HUES64 (cell line): ENCODE data around the gene COL23A1.

Experiments used
- H3K27ac ChIP-seq: 2 replicates; pipeline ENCODE4 v1.7.0; 2013; ENCODE audit warnings: low read depth, low read length, inconsistent platforms
- H3K27me3 ChIP-seq: 2 replicates; pipeline ENCODE4 v1.6.1; 2013; ENCODE audit warnings: mild to moderate bottlenecking, low read length; ENCODE audit not compliant: insufficient read depth
- H3K36me3 ChIP-seq: 2 replicates; pipeline ENCODE4 v1.6.1; 2013; ENCODE audit warnings: mild to moderate bottlenecking, low read length; ENCODE audit not compliant: insufficient read depth
- H3K4me1 ChIP-seq: 2 replicates; pipeline ENCODE4 v1.6.1; 2013; ENCODE audit warnings: mild to moderate bottlenecking, low read length, moderate library complexity; ENCODE audit not compliant: insufficient read depth
- H3K4me3 ChIP-seq: 2 replicates; pipeline ENCODE4 v1.5.1; 2013; ENCODE audit warnings: mild to moderate bottlenecking, low read length, moderate library complexity
- H3K9ac ChIP-seq: 2 replicates; pipeline ENCODE4 v1.6.1; 2013; ENCODE audit warnings: mild to moderate bottlenecking, low read depth, low read length
- H3K9me3 ChIP-seq: 2 replicates; pipeline ENCODE4 v1.6.1; 2013; ENCODE audit warnings: low read depth, low read length; ENCODE audit not compliant: insufficient read depth
- WGBS: fragments of 150-250, 120-280 bp; methylation state at CpG from one replicate; pipeline ENCODE4 v1.1.7; 2013; ENCODE audit warnings: missing lambda C conversion rate; 5-methylcytosine and 5-hydroxymethylcytosine counted together

COL23A1 gene

DNA sequence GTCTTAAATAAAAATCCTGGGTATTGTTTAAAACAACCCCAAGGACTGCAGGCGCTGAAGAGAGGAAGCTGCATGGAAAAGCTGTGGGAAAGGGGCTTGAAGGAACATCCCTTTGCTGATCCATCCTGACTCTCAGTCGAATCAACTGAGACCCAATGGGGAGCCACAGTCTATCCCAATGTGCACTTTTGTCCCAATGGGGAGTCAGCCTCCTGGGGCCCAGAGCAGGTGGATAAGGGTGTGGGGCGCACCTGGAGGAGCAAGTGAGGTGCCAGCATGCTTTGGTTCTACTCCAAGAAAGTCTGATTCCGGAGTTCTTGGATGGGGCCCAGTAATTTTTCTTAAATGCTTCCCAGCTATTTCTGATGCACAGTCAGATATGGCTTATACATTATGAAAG is 118.1 kb downstream of the COL23A1 start:
- H3K4me3 ChIP-seq, result no peak overlapping the region
- H3K36me3 ChIP-seq, result no peaks in the 10 kb centered on the region
- H3K9ac ChIP-seq, result no peak overlapping the region
- no peaks in the 10 kb centered on the region for H3K27me3 ChIP-seq
- WGBS, result 96% methylated on average over 4 of the region's 4 CpGs
- peaks cover 9% of the 10 kb centered on the region; the same call in 1 of the 2 replicates for H3K4me1 ChIP-seq
- H3K27ac ChIP-seq, result no peak overlapping the region
- H3K9me3 ChIP-seq, result no peaks in the 10 kb centered on the region

GRCh38 chr5:178471711-178472110 is 118.5 kb downstream of the COL23A1 start:
- H3K9ac ChIP-seq, result no peak overlapping the region
- no peak overlapping the region for H3K4me3 ChIP-seq
- H3K27ac ChIP-seq, result no peak overlapping the region
- H3K9me3 ChIP-seq, result no peaks in the 10 kb centered on the region
- peaks cover 9% of the 10 kb centered on the region; the same call in 1 of the 2 replicates for H3K4me1 ChIP-seq
- no peaks in the 10 kb centered on the region for H3K36me3 ChIP-seq
- H3K27me3 ChIP-seq, result no peaks in the 10 kb centered on the region
- 81% methylated on average over 8 of the region's 8 CpGs for WGBS

- Histone ChIP-seq H3K27ac (no peak overlapping the region), H3K4me1 (peaks cover 9% of the 10 kb centered on the region; the same call in 1 of the 2 replicates), H3K4me3 (no peak overlapping the region), H3K36me3 (no peaks in the 10 kb centered on the region), H3K9me3 (no peaks in the 10 kb centered on the region), H3K9ac (no peak overlapping the region), H3K27me3 (no peaks in the 10 kb centered on the region)
- WGBS, result 88% methylated on average over 6 of the region's 6 CpGs
Observed at GRCh38 chr5:178470760-178471025, 119.5 kb downstream of the COL23A1 start.

GRCh38 chr5:178469975-178470759 is 120.0 kb downstream of the COL23A1 start:
- H3K4me3 ChIP-seq, result no peak overlapping the region
- H3K27me3 ChIP-seq, result no peaks in the 10 kb centered on the region
- H3K9ac ChIP-seq, result no peak overlapping the region
- H3K36me3 ChIP-seq, result no peaks in the 10 kb centered on the region
- WGBS, result 87% methylated on average over 18 of the region's 18 CpGs
- H3K27ac ChIP-seq, result no peak overlapping the region
- H3K4me1 ChIP-seq, result peaks cover 9% of the 10 kb centered on the region; the same call in 1 of the 2 replicates
- no peaks in the 10 kb centered on the region for H3K9me3 ChIP-seq

DNA sequence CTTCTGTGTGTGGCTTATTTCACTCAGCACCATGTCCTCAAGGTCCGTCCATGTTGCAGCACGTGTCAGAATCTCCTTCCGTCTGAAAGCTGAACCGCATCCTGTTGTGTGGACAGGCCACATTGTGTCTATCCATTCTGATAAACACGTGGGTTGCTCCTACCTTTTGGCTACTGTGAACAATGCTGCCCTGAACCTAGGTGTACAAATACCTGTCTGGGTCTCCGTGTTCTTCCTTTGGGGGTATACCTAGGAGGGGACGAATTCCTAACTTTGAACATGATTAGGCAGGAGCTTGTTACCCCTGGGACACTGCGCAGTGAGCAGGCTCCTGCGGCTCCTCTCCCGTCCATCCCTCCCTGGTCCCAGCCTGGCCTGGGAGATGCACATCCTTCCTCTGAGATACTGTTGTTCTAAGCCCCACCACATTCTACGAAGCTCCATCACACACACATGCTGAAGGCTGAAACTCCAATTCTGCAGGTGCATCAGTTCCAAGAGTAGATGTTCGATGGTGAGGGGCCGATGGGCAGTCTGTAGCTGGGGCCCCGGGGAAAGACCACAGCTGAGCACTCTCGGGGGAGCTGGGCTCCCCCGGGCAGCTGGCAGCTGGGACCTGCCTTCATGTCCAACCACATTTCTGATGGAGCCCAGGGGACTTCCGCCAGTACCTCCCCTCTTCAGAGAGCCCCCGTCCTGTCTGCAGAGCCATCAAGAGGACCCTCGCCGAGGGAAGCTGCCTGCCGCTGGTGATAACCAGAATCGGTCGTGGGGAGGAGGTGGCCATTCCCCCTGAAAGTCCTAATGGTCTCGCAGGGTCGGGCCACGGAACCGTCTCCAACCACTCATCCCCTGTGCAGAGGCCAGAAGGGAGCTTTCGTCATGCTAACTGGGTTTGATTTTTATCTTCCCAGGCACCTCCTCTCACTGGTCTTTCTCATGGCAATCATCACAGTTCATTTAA is 120.9 kb downstream of the COL23A1 start:
- Histone ChIP-seq H3K4me3 (no peak overlapping the region), H3K9ac (no peak overlapping the region), H3K27ac (no peak overlapping the region), H3K27me3 (no peaks in the 10 kb centered on the region), H3K36me3 (no peaks in the 10 kb centered on the region), H3K4me1 (no peaks in the 10 kb centered on the region), H3K9me3 (no peaks in the 10 kb centered on the region)
- 90% methylated on average over 28 of the region's 28 CpGs for WGBS

- no peak overlapping the region for H3K27ac ChIP-seq
- H3K4me3 ChIP-seq, result no peak overlapping the region
- H3K9ac ChIP-seq, result no peak overlapping the region
- no peaks in the 10 kb centered on the region for H3K4me1 ChIP-seq
- H3K9me3 ChIP-seq, result no peaks in the 10 kb centered on the region
- H3K27me3 ChIP-seq, result no peaks in the 10 kb centered on the region
- no peaks in the 10 kb centered on the region for H3K36me3 ChIP-seq
- 74% methylated on average over 18 of the region's 18 CpGs for WGBS
Observed at GRCh38 chr5:178468196-178468685, 122.0 kb downstream of the COL23A1 start.

DNA sequence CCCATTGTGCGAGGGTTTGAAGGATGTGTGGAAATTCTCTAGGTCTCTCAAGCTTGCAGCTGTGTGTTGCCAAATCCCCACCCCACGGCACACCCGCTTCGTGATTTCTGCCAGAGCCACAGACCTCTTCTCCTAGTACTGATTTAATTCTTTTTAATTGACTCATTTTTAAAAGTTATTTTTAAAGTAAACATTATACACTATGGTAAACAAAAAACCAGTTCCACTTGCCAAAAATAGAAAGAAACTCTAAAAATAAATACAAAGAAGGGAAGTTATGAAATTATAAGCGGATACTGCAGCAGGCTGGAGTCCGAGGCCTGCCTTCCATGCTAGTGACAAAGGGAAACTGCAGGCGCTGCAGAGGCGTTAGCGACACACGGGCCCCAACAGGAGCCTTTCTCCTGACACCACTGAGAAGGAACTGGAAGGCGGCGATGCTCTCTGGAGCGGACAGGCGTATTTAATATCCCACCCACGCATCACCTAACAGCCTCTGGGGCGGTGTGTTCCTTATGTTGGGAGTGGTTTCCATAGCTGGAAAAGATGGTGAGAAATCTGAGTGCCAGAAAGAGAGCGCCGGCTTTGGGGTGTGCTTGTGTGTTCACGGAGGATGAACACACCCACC is 122.5 kb downstream of the COL23A1 start:
- no peak overlapping the region for H3K4me3 ChIP-seq
- H3K9ac ChIP-seq, result no peak overlapping the region
- no peaks in the 10 kb centered on the region for H3K36me3 ChIP-seq
- WGBS, result 96% methylated on average over 16 of the region's 19 CpGs
- no peaks in the 10 kb centered on the region for H3K27me3 ChIP-seq
- peaks cover 5% of the 10 kb centered on the region for H3K4me1 ChIP-seq
- H3K9me3 ChIP-seq, result no peaks in the 10 kb centered on the region
- H3K27ac ChIP-seq, result no peak overlapping the region

DNA sequence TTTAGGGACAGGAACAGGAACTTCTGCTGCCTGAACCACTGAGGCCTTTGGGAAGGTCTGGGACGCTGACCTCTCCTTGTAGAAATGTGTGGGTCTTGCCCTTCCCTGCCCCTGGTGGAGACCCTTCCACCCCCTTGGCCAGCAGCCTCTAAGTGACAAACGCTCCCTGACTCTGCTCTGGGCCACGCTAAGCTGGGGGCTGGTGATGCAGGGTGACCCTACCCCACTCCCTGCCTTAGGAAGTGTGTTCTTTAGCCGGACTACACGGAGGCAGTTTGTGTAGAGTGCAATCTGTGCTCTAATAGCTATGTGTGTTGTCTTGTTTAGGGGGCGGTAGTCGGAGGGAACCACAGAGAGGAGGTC is 123.0 kb downstream of the COL23A1 start:
- Histone ChIP-seq H3K36me3 (no peaks in the 10 kb centered on the region), H3K4me1 (peaks cover 10% of the 10 kb centered on the region), H3K27me3 (no peaks in the 10 kb centered on the region), H3K4me3 (no peak overlapping the region), H3K9me3 (no peaks in the 10 kb centered on the region), H3K27ac (no peak overlapping the region), H3K9ac (no peak overlapping the region)
- WGBS, result 87% methylated on average over 7 of the region's 7 CpGs

DNA sequence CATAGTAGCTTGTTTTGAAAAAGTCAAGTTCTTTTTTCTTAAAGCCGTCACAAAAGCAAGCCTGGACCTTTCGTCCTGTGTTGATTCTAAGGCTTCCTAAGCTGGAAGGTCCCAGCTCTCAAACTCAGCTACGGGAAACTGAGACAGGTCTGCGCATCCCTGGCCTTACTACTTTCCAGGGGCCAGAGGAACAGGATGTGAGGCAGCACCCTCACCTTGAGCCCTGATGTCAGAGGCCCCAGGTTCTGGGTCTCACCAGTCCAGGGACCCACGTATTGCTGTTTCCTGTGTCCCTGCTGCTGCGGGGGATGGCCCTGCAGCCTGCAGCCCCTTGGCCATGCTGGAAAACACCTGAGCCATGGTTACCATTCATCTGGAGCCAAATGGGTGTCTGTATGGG is 123.9 kb downstream of the COL23A1 start:
- Histone ChIP-seq H3K9me3 (no peaks in the 10 kb centered on the region), H3K36me3 (no peaks in the 10 kb centered on the region), H3K4me1 (peaks cover 18% of the 10 kb centered on the region), H3K9ac (no peak overlapping the region), H3K4me3 (no peak overlapping the region), H3K27ac (no peak overlapping the region), H3K27me3 (no peaks in the 10 kb centered on the region)
- 95% methylated on average over 6 of the region's 6 CpGs for WGBS

GRCh38 chr5:178465861-178466288 is 124.3 kb downstream of the COL23A1 start:
- no peaks in the 10 kb centered on the region for H3K36me3 ChIP-seq
- H3K27ac ChIP-seq, result no peak overlapping the region
- peaks cover 20% of the 10 kb centered on the region for H3K4me1 ChIP-seq
- no peak overlapping the region for H3K4me3 ChIP-seq
- H3K9ac ChIP-seq, result no peak overlapping the region
- H3K27me3 ChIP-seq, result no peaks in the 10 kb centered on the region
- no peaks in the 10 kb centered on the region for H3K9me3 ChIP-seq
- WGBS, result 89% methylated on average over 15 of the region's 16 CpGs
